ENCODE data around the gene EIF1.
A peak's percentile ranks its signal among the peaks of the same experiment; 100 is the strongest.

EIF1 gene

DNA sequence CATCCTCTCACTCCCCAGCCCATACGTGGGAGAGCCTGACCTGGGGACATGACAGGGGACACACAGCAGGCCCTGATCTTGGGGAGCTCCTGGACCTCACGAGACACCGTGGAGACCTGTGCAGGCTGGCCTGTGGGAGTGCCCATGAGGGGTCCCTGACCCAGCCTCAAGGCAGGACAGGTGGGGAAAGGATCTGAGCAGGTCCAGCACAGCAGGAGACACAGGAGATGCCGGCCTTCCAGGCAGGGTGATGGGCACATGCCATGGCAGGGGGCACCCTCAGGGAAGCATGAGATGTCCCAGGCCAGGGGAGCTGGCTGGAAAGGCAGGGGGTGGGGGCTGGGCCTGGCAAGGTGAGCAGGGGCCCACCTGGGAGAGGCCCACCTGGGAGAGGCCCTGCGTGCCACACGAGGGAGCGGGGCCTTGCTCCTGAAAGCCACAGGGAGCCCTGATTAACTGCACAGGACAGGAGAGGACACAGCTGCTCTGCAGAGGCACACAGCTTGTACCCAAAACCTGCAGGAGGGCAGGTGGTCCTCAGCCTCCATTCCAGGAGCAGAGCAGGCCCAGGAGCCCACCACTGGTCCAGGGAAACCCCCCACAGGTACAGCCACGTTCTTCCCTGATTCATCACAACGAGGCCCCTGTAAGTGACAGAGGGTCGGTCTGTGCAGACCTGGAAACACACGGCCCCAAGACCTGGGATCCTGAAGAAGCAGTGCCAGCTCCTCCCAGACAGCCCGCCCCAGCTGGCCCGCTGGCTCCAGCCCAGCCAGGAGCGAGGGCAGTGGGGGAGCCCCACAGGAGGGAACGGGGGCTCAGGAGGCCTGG is 37.7 kb upstream of the EIF1 start:
- Histone ChIP-seq H3K4me1 (ENCODE audit: control insufficient read depth, insufficient read depth, low read length) (peaks cover 22% of the 10 kb centered on the region), H3K9ac (ENCODE audit: low read depth, low read length) (peak overlapping the region; percentile 70), H3K4me3 (ENCODE audit: low read length) (no peak overlapping the region), H3K4me2 (ENCODE audit: low read length) (peak overlapping the region; percentile 39), H3K36me3 (ENCODE audit: insufficient read depth, low read length) (no peaks in the 10 kb centered on the region), H3K27me3 (ENCODE audit: control insufficient read depth, insufficient read depth, low read length) (no peaks in the 10 kb centered on the region), H3K9me3 (replicated peaks; ENCODE audit: low read length) (no peaks in the 10 kb centered on the region)

DNA sequence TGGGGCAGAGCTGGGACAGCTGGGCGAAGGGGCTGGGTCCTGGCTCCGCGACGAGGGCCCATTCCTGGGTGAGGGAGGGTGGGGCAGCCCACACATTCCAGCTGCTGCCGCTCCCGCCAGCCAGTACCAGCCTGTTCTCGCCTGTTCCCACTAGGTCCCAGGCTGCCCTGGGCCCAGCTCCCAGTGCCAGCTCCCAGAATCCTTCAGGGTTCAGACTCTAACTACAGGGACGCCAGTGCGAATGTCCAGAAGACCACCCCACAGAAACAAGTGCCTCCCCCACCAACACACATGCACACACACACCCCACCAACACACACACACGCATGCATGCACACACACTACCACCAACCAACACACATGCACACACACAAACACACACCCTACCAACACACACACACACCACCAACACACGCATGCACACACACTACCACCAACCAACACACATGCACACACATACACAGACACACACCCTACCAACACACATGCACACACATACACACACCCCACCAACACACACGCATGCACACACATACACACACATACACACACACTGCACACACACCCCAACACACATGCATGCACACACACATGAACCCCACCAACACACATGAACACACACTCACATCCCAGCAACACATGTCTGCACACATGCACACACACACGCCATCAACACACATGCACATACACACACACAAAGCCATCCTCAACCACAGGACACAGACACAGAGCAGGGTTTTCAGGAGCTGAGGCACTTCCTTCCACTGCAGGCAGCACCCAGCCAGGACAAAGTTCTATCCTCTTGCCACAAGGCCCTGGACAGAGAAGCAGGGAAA is 36.8 kb upstream of the EIF1 start:
- H3K36me3 ChIP-seq (ENCODE audit: insufficient read depth, low read length) = no peaks in the 10 kb centered on the region
- peak overlapping the region; percentile 70 for H3K9ac ChIP-seq (ENCODE audit: low read depth, low read length)
- peaks cover 21% of the 10 kb centered on the region for H3K4me1 ChIP-seq (ENCODE audit: control insufficient read depth, insufficient read depth, low read length)
- H3K4me3 ChIP-seq (ENCODE audit: low read length) = no peak overlapping the region
- no peaks in the 10 kb centered on the region for H3K27me3 ChIP-seq (ENCODE audit: control insufficient read depth, insufficient read depth, low read length)
- H3K4me2 ChIP-seq (ENCODE audit: low read length) = peak overlapping the region; percentile 39
- no peaks in the 10 kb centered on the region for H3K9me3 ChIP-seq (replicated peaks; ENCODE audit: low read length)

DNA sequence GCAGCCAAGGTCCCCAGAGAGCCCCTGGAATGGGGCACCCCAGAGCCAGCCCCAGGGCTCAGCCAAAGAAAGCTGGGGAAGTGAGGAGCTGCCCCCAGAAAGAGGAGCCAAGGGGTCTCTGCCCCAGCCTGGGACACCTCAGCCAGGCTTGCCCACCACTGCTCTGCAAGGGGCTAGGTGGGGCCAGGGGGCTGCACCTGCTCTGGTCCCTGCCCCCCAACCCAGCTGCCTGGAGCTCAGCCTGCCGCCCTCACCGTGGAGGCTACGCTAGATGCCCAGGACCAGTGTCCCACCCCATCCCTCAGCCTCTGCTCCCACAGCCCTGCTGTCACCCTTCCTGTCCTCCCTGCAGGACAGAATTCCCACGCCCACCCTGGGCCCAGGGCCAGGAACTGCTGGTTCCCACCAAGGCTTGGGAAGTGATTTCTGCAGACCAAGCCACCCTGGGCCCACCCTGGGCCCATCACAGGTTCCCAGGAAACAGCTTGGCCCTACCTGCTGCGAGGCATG is 36.2 kb upstream of the EIF1 start:
- Histone ChIP-seq H3K9ac (ENCODE audit: low read depth, low read length) (no peak overlapping the region), H3K36me3 (ENCODE audit: insufficient read depth, low read length) (no peaks in the 10 kb centered on the region), H3K4me2 (ENCODE audit: low read length) (no peak overlapping the region), H3K9me3 (replicated peaks; ENCODE audit: low read length) (no peaks in the 10 kb centered on the region), H3K4me3 (ENCODE audit: low read length) (no peak overlapping the region), H3K27me3 (ENCODE audit: control insufficient read depth, insufficient read depth, low read length) (no peaks in the 10 kb centered on the region), H3K4me1 (ENCODE audit: control insufficient read depth, insufficient read depth, low read length) (peaks cover 21% of the 10 kb centered on the region)

DNA sequence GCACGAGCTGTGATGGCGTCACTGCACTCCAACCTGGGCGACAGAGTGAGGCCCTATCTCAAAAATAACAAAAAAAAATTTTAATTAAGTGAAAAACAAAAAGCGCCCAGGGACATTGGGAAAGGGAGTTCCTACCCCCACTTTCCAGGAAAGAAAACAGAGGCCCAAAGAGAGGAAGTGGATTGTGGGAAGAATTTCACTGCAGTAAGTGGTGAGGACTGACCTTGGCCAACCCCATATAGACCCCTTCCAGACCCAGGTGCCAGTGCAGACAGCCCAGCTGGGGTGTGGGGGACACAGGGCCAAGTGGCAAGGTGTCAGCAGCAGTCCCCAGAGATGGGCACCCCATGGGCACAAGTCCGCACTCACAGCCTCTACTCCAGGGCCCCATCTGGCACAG is 35.3 kb upstream of the EIF1 start:
- Histone ChIP-seq H3K9ac (ENCODE audit: low read depth, low read length) (no peak overlapping the region), H3K4me1 (ENCODE audit: control insufficient read depth, insufficient read depth, low read length) (peaks cover 13% of the 10 kb centered on the region), H3K4me2 (ENCODE audit: low read length) (no peak overlapping the region), H3K27me3 (ENCODE audit: control insufficient read depth, insufficient read depth, low read length) (no peaks in the 10 kb centered on the region), H3K36me3 (ENCODE audit: insufficient read depth, low read length) (no peaks in the 10 kb centered on the region), H3K9me3 (replicated peaks; ENCODE audit: low read length) (no peaks in the 10 kb centered on the region), H3K4me3 (ENCODE audit: low read length) (no peak overlapping the region)

DNA sequence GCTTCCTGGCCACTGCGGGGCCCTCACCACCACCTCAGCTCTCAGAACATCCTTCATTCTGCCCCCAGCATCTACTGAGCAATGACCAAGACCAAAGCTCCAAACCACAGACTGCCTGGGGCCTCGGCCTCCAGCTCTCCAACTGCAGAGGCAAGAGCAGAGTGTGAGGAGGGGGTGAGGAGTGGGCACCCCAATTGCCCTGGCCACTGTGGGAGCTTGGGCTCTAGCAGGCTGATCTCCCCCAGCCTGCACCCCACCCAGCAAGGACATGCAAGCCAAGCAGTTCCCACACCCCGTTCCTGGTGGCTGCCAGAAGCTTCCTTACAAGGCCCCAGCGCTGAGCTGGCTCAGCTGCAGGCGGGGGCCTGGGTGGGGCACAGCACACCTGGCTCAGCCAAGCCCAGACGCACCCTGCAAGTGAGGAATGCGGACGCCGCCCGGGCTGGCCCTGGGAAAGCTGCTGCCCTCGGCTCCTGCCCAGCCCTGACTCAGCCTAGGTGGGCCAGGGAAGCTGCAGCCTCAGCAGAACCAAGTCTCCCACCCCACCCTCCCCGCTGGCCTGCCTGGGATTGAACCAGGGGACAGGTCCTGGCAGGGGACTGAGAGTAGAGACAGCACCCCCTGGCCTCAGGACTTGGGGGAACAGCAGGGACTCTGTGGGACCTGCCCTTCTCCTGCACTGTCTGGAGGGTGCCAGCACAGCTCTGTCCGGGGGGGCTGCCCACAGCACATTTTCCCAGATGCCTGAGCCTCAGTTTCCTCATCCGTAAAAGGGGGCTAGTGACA is 34.6 kb upstream of the EIF1 start:
- Histone ChIP-seq H3K4me2 (ENCODE audit: low read length) (no peak overlapping the region), H3K27me3 (ENCODE audit: control insufficient read depth, insufficient read depth, low read length) (no peaks in the 10 kb centered on the region), H3K9ac (ENCODE audit: low read depth, low read length) (no peak overlapping the region), H3K36me3 (ENCODE audit: insufficient read depth, low read length) (no peaks in the 10 kb centered on the region), H3K4me3 (ENCODE audit: low read length) (no peak overlapping the region), H3K4me1 (ENCODE audit: control insufficient read depth, insufficient read depth, low read length) (peaks cover 9% of the 10 kb centered on the region), H3K9me3 (replicated peaks; ENCODE audit: low read length) (no peaks in the 10 kb centered on the region)

DNA sequence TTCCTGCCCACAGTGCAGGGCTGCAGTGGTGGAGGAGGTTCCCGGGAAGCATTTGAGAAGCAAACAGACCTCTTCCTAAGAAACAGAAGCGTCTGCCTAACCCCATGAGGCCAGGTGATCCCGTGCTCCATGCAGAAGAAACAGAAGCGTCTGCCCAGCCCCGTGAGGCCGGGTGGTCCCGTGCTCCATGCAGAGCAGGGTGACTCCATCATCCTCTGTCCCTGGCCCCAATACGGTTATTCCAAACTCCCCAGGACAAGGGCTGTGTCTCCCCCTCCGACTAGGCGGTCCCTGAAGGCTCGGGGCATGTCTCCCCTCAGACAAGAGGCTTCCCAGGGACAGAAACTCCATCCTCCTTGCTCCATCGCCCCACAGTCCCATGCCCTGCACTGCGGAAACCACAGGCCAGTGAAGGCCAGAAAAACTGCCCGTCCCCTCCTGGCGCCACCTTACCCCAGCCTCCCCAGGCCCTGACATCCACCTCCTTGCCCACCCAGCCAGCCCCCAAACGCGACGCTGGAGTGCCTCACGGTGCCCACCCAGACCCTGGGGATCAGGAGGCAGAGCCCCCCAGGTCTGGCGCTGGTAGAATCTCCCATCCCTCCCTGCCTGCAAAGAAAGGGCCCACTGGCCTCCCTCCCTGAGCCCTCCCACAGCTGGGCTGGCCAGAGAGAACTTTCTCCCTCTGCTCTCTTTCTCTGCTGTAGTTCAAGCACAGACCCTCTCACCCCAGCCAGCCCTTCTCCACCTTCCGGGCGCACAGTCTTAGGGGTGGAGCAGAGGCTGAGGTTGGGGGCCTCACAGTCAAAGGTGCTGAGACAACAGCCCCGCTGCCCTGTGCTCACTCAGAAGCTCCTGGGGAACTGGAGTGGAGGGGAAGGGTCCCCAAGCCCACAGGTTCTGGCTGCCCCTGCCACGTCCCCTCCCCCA is 33.7 kb upstream of the EIF1 start:
- no peak overlapping the region for H3K4me2 ChIP-seq (ENCODE audit: low read length)
- peaks cover 9% of the 10 kb centered on the region for H3K4me1 ChIP-seq (ENCODE audit: control insufficient read depth, insufficient read depth, low read length)
- H3K9me3 ChIP-seq (replicated peaks; ENCODE audit: low read length) = no peaks in the 10 kb centered on the region
- no peak overlapping the region for H3K4me3 ChIP-seq (ENCODE audit: low read length)
- no peaks in the 10 kb centered on the region for H3K36me3 ChIP-seq (ENCODE audit: insufficient read depth, low read length)
- no peak overlapping the region for H3K9ac ChIP-seq (ENCODE audit: low read depth, low read length)
- peaks cover under 1% of the 10 kb centered on the region for H3K27me3 ChIP-seq (ENCODE audit: control insufficient read depth, insufficient read depth, low read length)

DNA sequence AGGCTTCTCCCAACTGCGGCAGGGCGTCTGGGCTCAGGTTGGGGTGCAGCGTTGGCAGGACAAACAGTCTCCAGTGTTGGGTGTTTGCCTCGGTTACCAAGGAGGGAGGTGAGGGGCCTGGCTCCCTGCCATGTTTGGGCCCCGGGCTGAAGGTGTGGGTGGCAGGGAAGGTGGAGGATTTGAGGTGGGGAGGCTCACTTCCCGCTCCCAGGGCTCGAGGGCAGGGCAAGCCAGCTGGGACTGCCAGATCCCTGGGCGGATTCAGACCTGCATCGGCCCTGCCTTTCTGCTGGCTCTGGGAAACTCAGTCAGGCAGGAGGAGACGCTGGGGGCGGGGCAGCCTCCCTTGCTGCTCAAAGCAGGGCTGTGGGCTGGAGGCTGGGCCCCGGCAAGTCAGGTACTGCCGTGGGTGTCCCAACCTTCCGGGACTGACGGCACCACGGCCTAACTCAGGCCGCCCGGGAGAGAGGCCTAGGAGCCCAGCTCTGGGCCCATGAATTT is 33.0 kb upstream of the EIF1 start:
- no peaks in the 10 kb centered on the region for H3K9me3 ChIP-seq (replicated peaks; ENCODE audit: low read length)
- H3K9ac ChIP-seq (ENCODE audit: low read depth, low read length) = no peak overlapping the region
- H3K27me3 ChIP-seq (ENCODE audit: control insufficient read depth, insufficient read depth, low read length) = peaks cover 8% of the 10 kb centered on the region
- H3K4me1 ChIP-seq (ENCODE audit: control insufficient read depth, insufficient read depth, low read length) = peaks cover 9% of the 10 kb centered on the region
- H3K4me3 ChIP-seq (ENCODE audit: low read length) = no peak overlapping the region
- H3K36me3 ChIP-seq (ENCODE audit: insufficient read depth, low read length) = no peaks in the 10 kb centered on the region
- H3K4me2 ChIP-seq (ENCODE audit: low read length) = no peak overlapping the region

DNA sequence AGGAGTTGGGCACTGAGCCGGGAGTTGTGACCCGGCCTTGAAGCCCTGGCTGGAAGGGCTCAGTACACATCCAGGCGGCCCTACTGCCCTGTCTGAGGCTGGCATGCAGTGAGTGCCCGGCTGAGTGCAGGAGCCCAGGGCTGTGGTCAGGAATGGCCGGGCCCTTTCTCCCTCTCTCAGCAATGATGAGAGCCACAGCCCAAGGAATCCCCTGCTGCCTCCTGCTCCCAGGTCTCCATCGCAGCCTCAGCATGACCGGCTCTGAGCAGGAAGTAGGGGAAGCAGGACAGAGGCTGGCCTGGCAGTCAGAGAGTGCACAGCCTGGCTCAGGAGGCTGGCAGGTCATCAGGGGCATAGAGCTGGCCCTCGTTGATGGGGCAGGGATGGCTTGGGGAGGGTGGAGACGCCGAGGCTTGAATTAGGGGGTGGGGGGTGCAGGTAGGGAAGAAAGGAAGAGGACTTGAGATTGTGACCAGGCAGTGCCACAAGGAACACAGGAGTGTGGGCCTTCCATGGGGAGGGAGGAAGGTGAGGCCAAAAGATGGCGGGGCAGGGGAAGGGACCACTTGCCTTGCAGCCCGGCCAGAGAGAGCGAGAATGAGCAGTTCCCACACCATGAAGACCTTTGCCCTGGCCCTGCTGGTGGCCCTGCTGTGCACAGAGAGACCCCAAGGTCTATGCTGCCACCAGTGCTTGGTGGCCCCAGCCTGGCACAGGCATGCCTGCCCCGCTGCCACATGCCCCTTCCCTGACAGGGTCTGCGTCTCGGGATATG is 32.2 kb upstream of the EIF1 start:
- peaks cover 8% of the 10 kb centered on the region for H3K27me3 ChIP-seq (ENCODE audit: control insufficient read depth, insufficient read depth, low read length)
- H3K4me3 ChIP-seq (ENCODE audit: low read length) = no peak overlapping the region
- no peaks in the 10 kb centered on the region for H3K36me3 ChIP-seq (ENCODE audit: insufficient read depth, low read length)
- H3K9me3 ChIP-seq (replicated peaks; ENCODE audit: low read length) = no peaks in the 10 kb centered on the region
- H3K4me2 ChIP-seq (ENCODE audit: low read length) = no peak overlapping the region
- H3K4me1 ChIP-seq (ENCODE audit: control insufficient read depth, insufficient read depth, low read length) = peaks cover 5% of the 10 kb centered on the region
- H3K9ac ChIP-seq (ENCODE audit: low read depth, low read length) = no peak overlapping the region

DNA sequence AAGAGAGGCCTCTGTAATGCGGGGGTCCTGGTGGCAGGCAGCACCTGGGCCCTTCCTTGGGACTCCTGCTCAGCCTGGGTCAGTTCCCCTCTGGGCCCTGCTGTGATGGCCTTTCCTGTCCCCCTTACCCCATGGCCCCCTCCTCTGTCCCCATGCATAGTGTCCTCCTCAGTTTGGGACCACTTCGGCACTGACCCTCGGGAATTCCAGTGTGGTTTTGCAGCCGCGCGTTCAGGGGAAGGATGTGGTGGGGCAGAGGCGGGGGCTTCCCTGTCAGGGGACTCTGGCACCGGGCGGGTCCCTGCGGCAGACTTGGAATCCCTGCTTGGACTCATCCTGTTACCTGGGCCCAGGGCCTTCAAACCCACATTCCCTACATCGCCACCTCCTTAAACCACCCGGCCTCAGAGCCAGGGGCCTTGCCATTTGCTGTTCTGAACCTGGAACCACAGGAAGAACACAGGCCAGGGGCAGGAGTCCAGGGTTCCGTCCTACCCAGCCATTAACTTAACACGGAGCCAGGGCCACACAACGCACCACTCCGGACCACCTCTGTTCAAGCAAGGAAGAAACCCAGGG is 31.4 kb upstream of the EIF1 start:
- no peaks in the 10 kb centered on the region for H3K9me3 ChIP-seq (replicated peaks; ENCODE audit: low read length)
- peaks cover 8% of the 10 kb centered on the region for H3K27me3 ChIP-seq (ENCODE audit: control insufficient read depth, insufficient read depth, low read length)
- H3K36me3 ChIP-seq (ENCODE audit: insufficient read depth, low read length) = no peaks in the 10 kb centered on the region
- no peak overlapping the region for H3K4me3 ChIP-seq (ENCODE audit: low read length)
- H3K9ac ChIP-seq (ENCODE audit: low read depth, low read length) = no peak overlapping the region
- H3K4me1 ChIP-seq (ENCODE audit: control insufficient read depth, insufficient read depth, low read length) = no peaks in the 10 kb centered on the region
- H3K4me2 ChIP-seq (ENCODE audit: low read length) = no peak overlapping the region

DNA sequence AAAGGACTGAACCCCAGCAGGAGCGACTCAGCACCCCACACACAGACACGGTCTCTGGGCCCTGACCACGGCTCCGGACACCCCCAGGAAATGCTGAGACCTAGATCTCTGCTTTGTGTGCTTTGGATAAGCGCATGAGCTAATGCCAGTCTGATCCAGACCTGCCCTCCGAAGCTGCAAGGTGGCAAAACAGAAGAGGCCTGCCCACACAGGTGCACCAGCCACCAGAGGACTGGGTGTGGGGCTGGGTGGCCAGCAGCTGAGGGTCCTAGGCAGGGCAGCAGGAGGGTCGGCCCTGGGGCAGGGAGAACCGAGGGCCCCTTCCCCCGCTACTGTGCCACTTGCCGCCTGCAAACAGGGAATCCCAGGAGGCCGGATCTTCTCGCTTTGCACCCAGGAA is 30.7 kb upstream of the EIF1 start:
- H3K4me1 ChIP-seq (ENCODE audit: control insufficient read depth, insufficient read depth, low read length) = no peaks in the 10 kb centered on the region
- H3K9ac ChIP-seq (ENCODE audit: low read depth, low read length) = no peak overlapping the region
- no peak overlapping the region for H3K4me2 ChIP-seq (ENCODE audit: low read length)
- no peaks in the 10 kb centered on the region for H3K36me3 ChIP-seq (ENCODE audit: insufficient read depth, low read length)
- peaks cover 8% of the 10 kb centered on the region for H3K27me3 ChIP-seq (ENCODE audit: control insufficient read depth, insufficient read depth, low read length)
- H3K4me3 ChIP-seq (ENCODE audit: low read length) = no peak overlapping the region
- H3K9me3 ChIP-seq (replicated peaks; ENCODE audit: low read length) = no peaks in the 10 kb centered on the region

Data from skeletal muscle satellite cell (primary cell).